ENCODE data around the gene ROM1.

- TF ChIP-seq CTCF (IDR thresholded peaks at IDR 0.05; ENCODE audit: poor library complexity) (no peak), EZH2 (IDR thresholded peaks at IDR 0.05; ENCODE audit: borderline replicate concordance) (no peak), EZH2phosphoT487 (IDR thresholded peaks at IDR 0.05; ENCODE audit: low read depth, severe bottlenecking, unreplicated experiment) (no peak)
Observed at GRCh38 chr11:62645946-62646824, 33.1 kb downstream of the ROM1 start, which contains the start of gene GANAB.

Data from hepatocyte (in vitro differentiated cells).